Activated naive CD4-positive, alpha-beta T cell treated with anti-CD3 and anti-CD28 coated beads, Interleukin-2, amount 50 U/mL, for 16 hours (primary cell): ENCODE measurements around the gene NUTM2B.
"Not testable (repeated sequence)": the region's sequence is repeated elsewhere in the genome, so short reads cannot be mapped to it uniquely, and the experiment has no call there.

Experiments
- DNase-seq: peaks from one replicate; pipeline ENCODE4 v3.0.0-alpha.2; 2020

Gene NUTM2B

DNA sequence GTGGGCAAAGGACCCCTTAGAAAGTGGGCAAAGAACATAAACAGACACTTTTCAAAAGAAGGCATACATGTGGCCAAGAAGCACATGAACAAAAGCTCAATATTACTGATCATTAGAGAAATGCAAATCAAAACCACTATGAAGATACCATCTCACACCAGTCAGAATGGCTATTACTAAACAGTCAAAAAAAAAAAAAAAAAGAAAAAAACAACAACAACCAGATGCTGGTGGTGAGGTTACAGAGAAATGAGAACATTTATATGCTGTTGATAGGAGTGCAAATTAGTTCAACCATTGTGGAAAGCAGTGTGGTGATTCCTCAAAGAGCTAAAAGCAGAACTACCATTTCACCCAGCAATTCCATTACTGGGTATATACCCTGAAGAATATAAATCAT, 50.6 kb downstream of the NUTM2B start:
- DNase-seq: not testable (repeated sequence)

DNA sequence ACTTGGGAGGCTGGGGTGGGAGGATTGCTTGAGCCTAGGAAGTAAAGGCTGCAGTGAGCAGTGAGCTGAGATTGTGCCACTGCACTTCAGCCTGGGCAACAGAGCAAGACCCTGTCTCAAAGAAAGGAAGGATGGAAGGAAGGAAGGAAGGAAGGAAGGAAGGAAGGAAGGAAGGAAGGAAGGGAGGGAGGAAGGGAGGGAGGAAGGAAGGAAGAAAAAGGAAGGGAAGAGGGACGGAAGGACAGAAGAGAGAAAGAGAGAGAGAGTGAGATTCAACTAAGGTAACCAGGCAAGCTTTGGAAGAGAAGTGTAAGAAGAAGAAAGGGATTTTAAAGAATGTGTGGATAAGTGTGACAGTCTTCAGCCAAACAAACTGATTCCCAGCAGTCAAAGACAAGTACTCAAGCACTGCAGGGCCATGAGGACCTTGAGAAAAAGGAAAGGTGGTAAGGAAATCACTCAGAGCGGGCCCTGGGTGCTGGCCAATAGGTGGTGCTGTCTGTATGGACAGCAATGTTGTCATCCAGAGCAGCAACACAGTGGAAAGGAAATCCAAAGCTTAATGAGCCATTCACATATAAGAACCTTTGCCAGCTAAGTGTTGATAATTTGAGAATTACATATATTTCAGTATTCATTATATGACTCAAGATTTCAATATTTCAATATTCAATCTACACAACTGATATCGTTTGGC, 55.4 kb downstream of the NUTM2B start:
- not testable (repeated sequence) for DNase-seq
